SK-N-SH treated with all-trans-retinoic acid at 6 μM for 48 hours (cell line): ENCODE measurements around the gene TSNAX.

Source experiments
- ARNTL ChIP-seq: fragments of 450-650 bp; formaldehyde crosslinking; IDR thresholded peaks from 2 replicates; pipeline ENCODE4 v1.5.0; 2020; ENCODE audit warnings: low read depth, mild to moderate bottlenecking, moderate library complexity, borderline replicate concordance
- BACH2 ChIP-seq: fragments of 250-450 bp; sonication (Bioruptor Pico); IDR thresholded peaks from 2 replicates; pipeline ENCODE4 v1.9.0; 2021; ENCODE audit warnings: mild to moderate bottlenecking, borderline replicate concordance
- CREB5 ChIP-seq: fragments of 250-450 bp; sonication (Bioruptor Pico); IDR thresholded peaks from 2 replicates; pipeline ENCODE4 v1.5.1; 2020; ENCODE audit warnings: low read depth, mild to moderate bottlenecking, moderate library complexity
- GLIS3 ChIP-seq: fragments of 250-450 bp; sonication (Bioruptor Pico); IDR thresholded peaks from 2 replicates; pipeline ENCODE4 v1.5.0; 2020; ENCODE audit warnings: mild to moderate bottlenecking, moderate library complexity
- ISL1 ChIP-seq: fragments of 250-450 bp; sonication (Bioruptor Pico); IDR thresholded peaks from 2 replicates; pipeline ENCODE4 v2.1.2; 2022; ENCODE audit warnings: mild to moderate bottlenecking, moderate library complexity
- PATZ1 ChIP-seq: fragments of 250-450 bp; sonication (Bioruptor Pico); IDR thresholded peaks from 2 replicates; pipeline ENCODE4 v1.8.0; 2020; ENCODE audit warnings: mild to moderate bottlenecking, moderate library complexity, borderline replicate concordance
- RARB ChIP-seq: fragments of 250-450 bp; sonication (Bioruptor Pico); IDR thresholded peaks from 2 replicates; pipeline ENCODE4 v1.8.0; 2021; ENCODE audit warnings: mild to moderate bottlenecking, moderate library complexity
- TCF4 ChIP-seq: fragments of 250-450 bp; sonication (Bioruptor Pico); IDR thresholded peaks from 2 replicates; pipeline ENCODE4 v1.8.0; 2021; ENCODE audit warnings: mild to moderate bottlenecking, moderate library complexity, borderline replicate concordance
- TSHZ2 ChIP-seq: fragments of 250-450 bp; sonication (Bioruptor Pico); IDR thresholded peaks from 2 replicates; pipeline ENCODE4 v1.5.0; 2020; ENCODE audit warnings: mild to moderate bottlenecking, moderate library complexity
- ZFP30 ChIP-seq: fragments of 450-650 bp; formaldehyde crosslinking; IDR thresholded peaks from 2 replicates; pipeline ENCODE4 v1.5.0; 2022; ENCODE audit warnings: mild to moderate bottlenecking, moderate library complexity
- ZNF565 ChIP-seq: fragments of 450-650 bp; formaldehyde crosslinking; conservative IDR thresholded peaks from 2 replicates; pipeline ENCODE4 v1.5.0; 2020; ENCODE audit warnings: low read depth, mild to moderate bottlenecking, moderate library complexity

- TF ChIP-seq ISL1 (CRISPR knock-in tag), result no peak
- no peak for TF ChIP-seq PATZ1
- no peak for TF ChIP-seq RARB
- no peak for TF ChIP-seq ZNF565 (CRISPR knock-in tag)
- TF ChIP-seq GLIS3 (CRISPR knock-in tag), result no peak
- TF ChIP-seq BACH2 (CRISPR knock-in tag), result no peak
- no peak for TF ChIP-seq ZFP30
- no peak for TF ChIP-seq TSHZ2 (CRISPR knock-in tag)
- no peak for TF ChIP-seq CREB5 (CRISPR knock-in tag)
- TF ChIP-seq TCF4, result no peak
- no peak for TF ChIP-seq ARNTL (CRISPR knock-in tag)
Measured at GRCh38 chr1:231541842-231542241, 13.4 kb downstream of the TSNAX start.
